IPS DF 4.7 (cell line): ENCODE data around the gene ATG7.
"Not testable (repeated sequence)": the region's sequence is repeated elsewhere in the genome, so short reads cannot be mapped to it uniquely, and the experiment has no call there.

Source experiments
- DNase-seq: peaks from one replicate; pipeline ENCODE4 v3.0.0-alpha.2; 2013; ENCODE audit warnings: low spot score; ENCODE audit errors: extremely low read depth

Gene ATG7

GRCh38 chr3:11587766-11588165 lies 315.6 kb downstream of the ATG7 start:
- no peak for DNase-seq

DNA sequence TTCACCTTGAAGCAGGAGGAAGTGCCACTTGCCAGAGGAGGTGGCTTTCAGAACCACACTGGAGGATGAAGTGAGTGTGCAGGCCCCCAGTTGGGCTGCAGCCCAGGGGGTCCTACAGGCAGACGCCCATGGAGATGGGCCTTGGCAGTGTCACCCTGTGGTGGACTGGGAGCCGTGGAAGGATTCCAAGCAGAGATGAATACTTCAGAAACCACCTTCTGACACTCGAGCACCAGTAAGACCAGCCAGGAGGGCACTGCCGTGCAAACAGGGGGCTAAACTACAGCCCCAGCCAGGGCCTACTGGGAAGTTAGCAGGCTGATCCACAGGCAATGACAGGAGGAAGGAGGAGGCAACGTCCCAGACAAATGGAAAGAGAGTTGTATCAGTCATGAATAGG lies 316.1 kb downstream of the ATG7 start:
- DNase-seq = no peak

GRCh38 chr3:11588755-11589154 lies 316.6 kb downstream of the ATG7 start:
- no peak for DNase-seq

DNA sequence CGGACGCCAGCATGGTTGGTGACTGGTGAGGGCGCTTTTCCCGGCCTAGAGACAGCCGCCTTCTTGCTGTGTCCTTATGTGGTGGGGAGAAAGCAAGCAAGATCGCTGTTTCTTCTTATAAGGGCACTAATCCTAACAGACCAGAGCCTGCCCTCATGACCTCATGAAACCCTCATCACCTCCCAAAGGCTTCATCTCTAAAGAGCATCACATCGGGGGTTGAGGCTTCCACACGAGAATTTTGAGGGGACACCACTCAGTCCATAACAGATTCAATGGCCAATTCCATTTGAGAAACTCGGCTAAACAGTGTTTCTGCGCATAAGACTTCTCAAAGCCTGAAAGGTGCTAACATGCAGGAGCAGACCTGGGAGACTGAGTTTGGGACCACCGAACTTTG lies 317.5 kb downstream of the ATG7 start:
- no peak for DNase-seq

DNA sequence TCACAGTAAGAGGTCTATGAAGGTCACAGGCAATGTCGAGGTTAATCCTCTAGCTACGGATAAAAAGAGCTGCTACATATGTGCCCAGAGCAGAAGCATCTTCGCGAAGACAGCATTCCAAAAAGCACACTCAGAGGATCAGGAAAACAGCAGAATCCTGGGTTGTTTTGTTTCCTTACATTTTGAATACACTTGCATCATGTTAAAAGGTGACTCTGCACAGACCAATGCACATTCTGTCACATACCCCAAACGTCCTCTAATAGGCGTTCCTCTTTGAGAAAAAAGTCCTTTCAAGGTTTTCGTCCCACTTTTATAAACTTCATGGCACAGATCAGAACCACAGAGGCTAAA lies 318.8 kb downstream of the ATG7 start:
- DNase-seq = no peak

- no peak for DNase-seq
Measured at GRCh38 chr3:11591391-11592282, 319.4 kb downstream of the ATG7 start.

GRCh38 chr3:11592445-11593298 lies 320.5 kb downstream of the ATG7 start:
- no peak for DNase-seq

DNA sequence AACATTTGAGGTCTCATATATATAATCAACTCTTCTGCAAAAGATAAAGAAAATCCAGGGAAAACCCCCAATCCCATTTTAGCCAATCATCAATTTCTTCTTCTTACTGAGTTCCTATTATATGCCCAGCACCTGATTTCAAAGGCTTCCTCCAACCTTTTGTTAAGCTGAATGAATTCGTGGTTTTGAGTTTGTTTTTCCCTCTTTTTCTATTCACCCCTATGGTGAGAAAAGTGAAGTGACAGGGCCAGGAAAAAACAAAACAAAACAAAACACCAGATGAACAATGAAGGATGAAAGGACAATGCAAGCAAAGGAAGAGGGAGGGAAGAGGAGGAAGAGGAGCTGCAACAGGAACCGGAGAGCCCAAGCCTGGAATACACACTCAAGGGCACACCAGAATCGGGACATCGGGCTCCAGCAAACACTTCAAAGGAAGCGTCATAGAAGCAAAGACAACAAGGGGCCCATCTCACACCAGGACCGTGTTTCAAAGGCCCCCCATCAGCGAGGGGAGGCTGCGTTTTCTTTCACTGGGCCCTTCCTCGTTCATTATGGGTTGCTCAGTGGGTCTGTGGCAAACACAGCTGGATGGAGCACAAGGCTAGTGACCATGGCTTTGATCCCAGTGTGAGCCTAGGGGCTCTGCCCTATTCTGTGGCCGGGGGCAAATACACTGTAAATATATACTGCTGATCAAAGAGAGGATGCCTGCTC lies 321.3 kb downstream of the ATG7 start:
- no peak for DNase-seq

DNA sequence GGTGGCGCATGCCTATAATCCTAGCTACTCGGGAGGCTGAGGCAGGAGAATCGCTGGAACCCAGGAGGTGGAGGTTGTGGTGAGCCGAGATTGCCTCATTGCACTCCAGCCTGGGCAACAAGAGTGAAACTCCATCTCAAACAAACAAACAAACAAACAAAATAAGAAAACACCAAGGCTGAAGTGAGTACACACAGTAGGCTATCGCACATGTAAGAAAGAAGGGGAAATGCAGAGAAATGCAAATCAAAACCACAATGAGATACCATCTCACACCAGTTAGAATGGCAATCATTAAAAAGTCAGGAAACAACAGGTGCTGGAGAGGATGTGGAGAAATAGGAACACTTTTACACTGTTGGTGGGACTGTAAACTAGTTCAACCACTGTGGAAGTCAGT lies 322.8 kb downstream of the ATG7 start:
- not testable (repeated sequence) for DNase-seq

DNA sequence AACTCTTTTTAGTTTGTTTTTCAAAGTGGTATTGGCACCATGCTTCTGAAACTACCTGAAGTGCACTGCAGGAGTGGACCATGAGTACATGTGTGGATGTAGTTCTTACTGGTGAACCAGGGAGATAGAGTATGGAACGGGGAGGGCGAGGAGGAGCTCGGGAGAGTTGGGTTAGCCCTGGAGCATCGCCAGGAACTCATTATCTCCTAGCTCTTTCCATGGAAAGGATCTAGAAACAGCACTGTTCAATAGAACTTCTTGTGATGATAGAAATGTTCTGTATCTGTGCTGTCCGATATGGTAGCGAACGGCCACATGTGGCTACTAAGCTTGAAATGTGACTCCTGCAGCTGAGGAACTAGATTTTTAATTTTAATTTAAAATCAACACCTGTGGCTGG lies 324.2 kb downstream of the ATG7 start:
- DNase-seq = no peak

GRCh38 chr3:11600501-11601282 lies 328.5 kb downstream of the ATG7 start:
- peak; percentile 76 for DNase-seq

- DNase-seq = no peak
Measured at GRCh38 chr3:11601446-11602238, 329.4 kb downstream of the ATG7 start.

DNA sequence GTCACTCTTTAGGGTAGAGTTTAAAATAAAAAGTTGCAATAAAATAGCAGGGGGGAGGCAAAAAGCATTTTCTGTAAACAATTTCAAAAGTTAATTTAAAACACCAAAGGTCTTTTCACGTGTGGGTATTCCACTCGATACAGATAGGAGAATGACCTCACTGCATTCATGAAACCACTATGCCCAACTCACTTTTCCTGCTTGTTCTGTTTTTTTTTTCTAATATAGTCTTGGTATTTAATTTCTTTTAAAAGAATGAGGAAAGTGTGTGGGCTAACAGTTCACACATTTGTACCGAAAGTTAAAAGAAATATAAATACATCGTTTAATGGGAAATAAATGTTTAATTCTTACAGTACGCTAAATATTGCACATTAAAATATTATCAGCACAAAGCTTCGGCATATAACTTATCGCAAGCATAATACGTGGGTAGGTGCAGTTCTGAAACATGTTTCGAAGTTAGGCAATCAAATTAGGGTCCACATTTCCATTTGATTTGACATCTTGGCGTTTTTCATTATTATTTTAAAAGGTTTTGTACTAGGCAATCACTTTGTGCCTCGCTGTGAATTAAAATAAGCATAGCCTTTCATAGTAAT lies 330.1 kb downstream of the ATG7 start:
- DNase-seq = no peak

DNA sequence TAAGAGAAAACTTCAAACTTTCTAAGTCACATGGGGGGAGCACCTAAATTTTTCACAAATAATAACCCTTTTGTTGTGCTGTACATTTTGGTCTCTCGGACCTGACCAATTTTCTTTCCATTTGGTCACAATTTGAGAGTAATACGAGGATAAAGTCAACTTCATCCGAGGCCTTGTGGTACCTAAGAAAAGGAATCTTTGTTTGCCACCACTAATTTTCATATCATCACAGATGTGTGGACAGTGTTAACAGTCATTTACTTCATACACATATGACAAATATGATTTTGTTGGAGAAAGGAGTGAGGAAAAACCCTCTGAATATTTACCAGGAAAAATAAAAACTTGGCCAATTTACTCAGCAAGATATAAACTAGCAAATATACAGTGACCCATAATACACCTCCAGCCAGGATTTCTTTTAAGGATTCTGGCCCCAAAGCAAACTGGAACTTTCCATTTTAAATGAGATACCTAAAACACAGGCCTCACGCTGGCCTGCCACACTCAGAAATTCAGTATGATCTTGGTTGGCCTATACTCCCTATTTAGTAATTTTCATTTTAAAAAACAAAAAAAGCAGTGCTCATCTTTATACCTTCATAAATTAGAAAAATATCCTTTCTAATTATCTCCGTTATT lies 330.8 kb downstream of the ATG7 start:
- DNase-seq = no peak

- DNase-seq = no peak
Measured at GRCh38 chr3:11603628-11604027, 331.4 kb downstream of the ATG7 start.

DNA sequence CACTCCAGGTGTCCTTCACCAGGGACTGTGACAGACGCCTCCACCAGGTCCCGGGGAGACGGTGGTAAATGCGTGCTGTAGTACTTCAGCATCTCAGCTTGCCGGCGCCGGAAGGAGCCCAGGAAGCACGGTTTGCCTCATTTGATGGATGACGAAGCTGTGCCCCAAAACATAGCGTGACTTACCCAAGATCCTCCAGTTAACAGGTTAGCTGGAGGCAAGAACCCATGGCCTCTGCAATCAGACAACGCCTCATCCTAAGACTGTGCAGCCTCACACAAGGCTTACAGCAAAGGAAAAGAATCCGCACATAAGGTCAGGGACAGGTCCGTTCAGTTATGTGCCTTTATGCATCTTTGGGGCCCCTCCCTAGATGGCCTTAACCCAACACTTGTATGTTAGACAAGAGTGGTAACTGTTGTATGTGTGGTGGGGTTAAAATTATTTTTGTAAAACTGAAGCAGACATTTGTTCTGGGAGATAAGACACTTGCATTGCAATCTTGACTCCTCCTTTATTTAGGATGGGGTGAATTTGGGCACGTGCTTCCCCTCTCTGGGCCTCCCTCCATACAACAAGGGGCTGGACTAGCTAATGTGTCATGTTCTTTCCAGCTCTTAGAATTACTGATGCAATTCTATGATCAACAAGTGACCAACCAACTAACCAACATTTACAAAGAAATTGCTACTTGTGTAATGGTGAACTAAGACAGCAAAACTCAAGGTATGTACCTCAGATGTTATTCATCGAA lies 332.1 kb downstream of the ATG7 start:
- DNase-seq = no peak

DNA sequence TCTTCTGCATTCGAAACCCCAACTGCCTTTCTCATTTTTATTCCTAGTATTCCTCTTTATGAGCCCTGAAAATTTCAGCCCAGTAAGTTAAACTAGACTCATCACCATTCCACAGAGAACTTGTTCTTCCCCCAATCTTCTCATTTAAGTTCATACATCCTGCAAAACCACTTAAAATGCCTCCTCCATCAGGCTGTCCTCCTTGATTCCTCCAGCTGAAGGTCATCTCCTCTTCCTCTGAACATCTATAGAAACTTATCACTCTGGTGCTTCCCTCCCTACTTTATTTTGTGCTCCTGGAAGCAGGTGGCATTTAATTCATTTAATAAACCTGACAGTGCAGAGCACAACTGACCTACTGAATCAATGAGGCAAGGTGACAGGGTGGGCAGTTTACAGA lies 333.2 kb downstream of the ATG7 start:
- DNase-seq = no peak

DNA sequence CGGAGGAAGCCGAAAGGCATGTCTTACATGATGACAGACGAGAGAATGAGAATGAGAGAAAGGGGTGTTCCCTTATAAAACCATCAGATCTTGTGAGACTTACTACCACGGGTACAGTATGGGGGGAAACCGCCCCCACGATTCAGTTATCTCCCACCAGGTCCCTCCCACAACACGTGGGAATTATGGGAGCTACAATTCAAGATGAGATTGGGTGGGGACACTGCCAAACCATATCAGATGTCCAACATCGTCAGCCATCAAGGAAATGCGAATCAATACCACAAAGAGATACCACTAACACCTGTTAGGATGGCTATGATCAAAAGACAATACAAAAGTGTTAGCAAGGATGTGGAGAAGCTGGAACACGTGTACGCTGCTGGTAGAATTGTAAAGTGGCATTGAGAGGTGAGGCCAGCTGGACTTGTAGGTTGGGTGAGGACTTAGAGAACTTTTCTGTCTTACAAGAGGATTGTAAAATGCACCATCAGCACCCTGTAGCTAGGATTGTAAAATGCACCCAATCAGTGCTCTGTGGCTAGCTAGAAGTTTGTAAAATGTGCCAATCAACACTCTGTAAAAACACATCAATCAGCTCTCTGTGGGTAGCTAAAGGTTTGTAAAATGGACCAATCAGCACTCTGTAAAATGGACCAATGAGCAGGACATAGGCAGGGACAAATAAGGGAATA lies 334.0 kb downstream of the ATG7 start:
- no peak for DNase-seq
